Suprapubic skin (tissue), 4 donors: ENCODE data around the gene PTTG1IP. TPM values are rescaled to one million over a fixed set of nuclear protein-coding genes. Genes with fewer than 3 reads are reported as not detected.

Source experiments
- DNase-seq, 2 donors: peaks; one replicate each; pipeline ENCODE4 v3.0.0-alpha.2; 2019; ENCODE audit warnings: low spot score in 2 of 2
- H3K27ac ChIP-seq: fragments of 200-600 bp; sonication (generic); one replicate; pipeline ENCODE4 v1.5.1; 2019
- H3K27me3 ChIP-seq: fragments of 200-600 bp; sonication (generic); one replicate; pipeline ENCODE4 v1.5.1; 2019
- H3K36me3 ChIP-seq: fragments of 200-600 bp; sonication (generic); one replicate; pipeline ENCODE4 v1.5.1; 2019
- H3K4me1 ChIP-seq: fragments of 200-600 bp; sonication (generic); one replicate; pipeline ENCODE4 v1.5.1; 2019
- H3K4me3 ChIP-seq: fragments of 200-600 bp; sonication (generic); one replicate; pipeline ENCODE4 v1.5.1; 2019; ENCODE audit warnings: mild to moderate bottlenecking
- H3K9me3 ChIP-seq: fragments of 200-600 bp; sonication (generic); one replicate; pipeline ENCODE4 v1.5.1; 2019
- CTCF ChIP-seq, 2 donors: fragments of 200-600 bp in 1 of 2; fragments of 450-650 bp in 1 of 2; sonication (generic) in 1 of 2; IDR thresholded peaks; one replicate each; pipeline ENCODE4 v1.5.1; 2016 to 2019; ENCODE audit warnings: antibody characterized with exemption in 2 of 2, mild to moderate bottlenecking in 1 of 2, moderate library complexity in 1 of 2
- EP300 ChIP-seq: sonication (generic); formaldehyde crosslinking; IDR thresholded peaks from one replicate; pipeline ENCODE4 v1.6.1; 2017; ENCODE audit warnings: antibody characterized with exemption
- POLR2A ChIP-seq, 2 donors: fragments of 450-650 bp; IDR thresholded peaks; one replicate each; pipeline ENCODE4 v1.6.1; 2017; ENCODE audit warnings: antibody characterized with exemption in 2 of 2, mild to moderate bottlenecking in 2 of 2, moderate library complexity in 2 of 2
- POLR2AphosphoS5 ChIP-seq, 3 donors: sonication (generic); formaldehyde crosslinking; IDR thresholded peaks; one replicate each; pipeline ENCODE4 v1.6.1; 2017; ENCODE audit warnings: antibody characterized with exemption in 3 of 3
- WGBS: methylation state at CpG from one replicate; pipeline ENCODE4 v1.1.5; 2018; 5-methylcytosine and 5-hydroxymethylcytosine counted together
- total RNA-seq, 4 donors: library from RNA; depleted of rRNA; stranded (reverse); fragments of >200 nt; gene quantifications; one replicate each; pipeline ENCODE4 v1.1.0, GENCODE V29; 2016

Gene PTTG1IP
- total RNA-seq, 4 donors from 2014 or later = 114 to 172 (median 143) TPM

- Histone ChIP-seq H3K27ac (no peak overlapping the region), H3K9me3 (no peaks in the 10 kb centered on the region), H3K4me3 (no peak overlapping the region), H3K4me1 (peaks cover 7% of the 10 kb centered on the region), H3K27me3 (peaks cover 12% of the 10 kb centered on the region), H3K36me3 (no peaks in the 10 kb centered on the region)
- DNase-seq = no peak
- no peak for TF ChIP-seq POLR2A (IDR thresholded peaks at IDR 0.05)
- TF ChIP-seq EP300 = no peak
- no peak for TF ChIP-seq POLR2AphosphoS5 (IDR thresholded peaks at IDR 0.05)
- no peak for TF ChIP-seq CTCF (IDR thresholded peaks at IDR 0.05)
- WGBS = 77% methylated on average over 8 of the region's 18 CpGs
These were observed 29.7 kb upstream of the PTTG1IP start for GRCh38 chr21:44903050-44903685.

- Histone ChIP-seq H3K27me3 (peaks cover 12% of the 10 kb centered on the region), H3K4me3 (no peak overlapping the region), H3K9me3 (no peaks in the 10 kb centered on the region), H3K36me3 (no peaks in the 10 kb centered on the region), H3K27ac (no peak overlapping the region), H3K4me1 (peaks cover 11% of the 10 kb centered on the region)
- DNase-seq = no peak
- TF ChIP-seq CTCF (IDR thresholded peaks at IDR 0.05) = no peak
- no peak for TF ChIP-seq EP300
- 86% methylated on average over 27 of the region's 30 CpGs for WGBS
These were observed 29.0 kb upstream of the PTTG1IP start for GRCh38 chr21:44902268-44903049.

GRCh38 chr21:44901391-44902074, 28.0 kb upstream of the PTTG1IP start:
- Histone ChIP-seq H3K36me3 (no peaks in the 10 kb centered on the region), H3K4me3 (no peak overlapping the region), H3K9me3 (no peaks in the 10 kb centered on the region), H3K27ac (no peak overlapping the region), H3K4me1 (peaks cover 13% of the 10 kb centered on the region), H3K27me3 (peaks cover 8% of the 10 kb centered on the region)
- TF ChIP-seq EP300 (no peak), POLR2AphosphoS5 (IDR thresholded peaks at IDR 0.05) (no peak), CTCF (IDR thresholded peaks at IDR 0.05) (no peak), POLR2A (IDR thresholded peaks at IDR 0.05) (no peak)
- DNase-seq = no peak
- WGBS = 57% methylated on average over 20 of the region's 27 CpGs

- WGBS = 73% methylated on average over 14 of the region's 28 CpGs
- no peak for DNase-seq
- Histone ChIP-seq H3K27ac (no peak overlapping the region), H3K4me3 (no peak overlapping the region), H3K4me1 (peaks cover 13% of the 10 kb centered on the region), H3K9me3 (no peaks in the 10 kb centered on the region), H3K27me3 (peaks cover 8% of the 10 kb centered on the region), H3K36me3 (no peaks in the 10 kb centered on the region)
- no peak for TF ChIP-seq POLR2A (IDR thresholded peaks at IDR 0.05)
- no peak for TF ChIP-seq CTCF (IDR thresholded peaks at IDR 0.05)
- TF ChIP-seq EP300 = no peak
- TF ChIP-seq POLR2AphosphoS5 (IDR thresholded peaks at IDR 0.05) = no peak
These were observed 27.2 kb upstream of the PTTG1IP start for GRCh38 chr21:44900559-44901251.
